K562 (cell line): Measurements from ENCODE around the gene DIP2B. TPM values are rescaled to one million over a fixed set of nuclear protein-coding genes. Genes with fewer than 3 reads are reported as not detected.

Source experiments
- DMBX1 ChIP-seq: fragments of 250-450 bp; sonication (Bioruptor Pico); IDR thresholded peaks from 2 replicates; pipeline ENCODE4 v1.8.0; 2022; ENCODE audit warnings: inconsistent platforms, mild to moderate bottlenecking, moderate library complexity, borderline replicate concordance
- FOXA3 ChIP-seq, 2 experiments: fragments of 450-650 bp in 1 of 2; sonication (generic) in 1 of 2; formaldehyde crosslinking; IDR thresholded peaks in 1 of 2; conservative IDR thresholded peaks in 1 of 2; 2 replicates each; pipeline versions ENCODE4 v1.4.0 to v1.8.0; 2020 to 2022; ENCODE audit warnings: mild to moderate bottlenecking in 2 of 2, missing genetic modification reagents in 1 of 2
- FOXK1 ChIP-seq: sonication (generic); formaldehyde crosslinking; IDR thresholded peaks from 2 replicates; pipeline ENCODE4 v1.8.0; 2022; ENCODE audit warnings: missing genetic modification reagents, mild to moderate bottlenecking, borderline replicate concordance
- GABPA ChIP-seq: fragments of 200-800 bp; sonication (Bioruptor generic); conservative IDR thresholded peaks from 2 replicates; pipeline ENCODE4 v1.6.1; 2016; ENCODE audit warnings: low read depth, missing genetic modification characterization, missing compliant biosample characterization
- KAT7 ChIP-seq: sonication (generic); formaldehyde crosslinking; IDR thresholded peaks from 2 replicates; pipeline ENCODE4 v1.8.0; 2022; ENCODE audit warnings: missing genetic modification reagents, mild to moderate bottlenecking, borderline replicate concordance
- KLF16 ChIP-seq: IDR thresholded peaks from 2 replicates; pipeline ENCODE4 v1.6.1; 2016; ENCODE audit warnings: antibody characterized with exemption
- MYNN ChIP-seq, 2 experiments: sonication (generic); formaldehyde crosslinking in 1 of 2; IDR thresholded peaks; 2 replicates each; pipeline versions ENCODE4 v1.5.0 to v1.6.1; 2016 to 2020; ENCODE audit warnings: antibody characterized with exemption in 1 of 2, missing genetic modification reagents in 1 of 2
- NCOR1 ChIP-seq: fragments of 450-650 bp; IDR thresholded peaks from 2 replicates; pipeline ENCODE4 v1.6.1; 2016; ENCODE audit warnings: mild to moderate bottlenecking, moderate library complexity
- NFATC3 ChIP-seq: fragments of 450-650 bp; IDR thresholded peaks from 2 replicates; pipeline ENCODE4 v1.6.1; 2017; ENCODE audit warnings: mild to moderate bottlenecking
- NR2C1 ChIP-seq, 2 experiments: fragments of 450-650 bp; IDR thresholded peaks; 2 replicates each; pipeline ENCODE4 v1.6.1; 2017; ENCODE audit warnings: mild to moderate bottlenecking in 2 of 2, antibody characterized with exemption in 1 of 2, inconsistent platforms in 1 of 2, missing compliant biosample characterization in 1 of 2, missing genetic modification characterization in 1 of 2
- NRF1 ChIP-seq, 2 experiments: fragments of 450-650 bp; IDR thresholded peaks in 1 of 2; conservative IDR thresholded peaks in 1 of 2; 2 replicates each; pipeline ENCODE4 v1.6.1; 2014; ENCODE audit warnings: mild to moderate bottlenecking in 2 of 2
- SIRT6 ChIP-seq: IDR thresholded peaks from one replicate; pipeline ENCODE4 v1.6.1; 2012; ENCODE audit warnings: low read depth, mild to moderate bottlenecking, control low read depth, inconsistent platforms, low read length, moderate library complexity
- TEAD4 ChIP-seq, 2 experiments: sonication (generic) in 1 of 2; formaldehyde crosslinking in 1 of 2; IDR thresholded peaks; 2 replicates each; pipeline versions ENCODE4 v1.6.1 to v1.8.0; 2012 to 2022; ENCODE audit warnings: borderline replicate concordance in 1 of 2, inconsistent platforms in 1 of 2, low read length in 1 of 2, mild to moderate bottlenecking in 1 of 2, missing genetic modification reagents in 1 of 2
- ZC3H11A ChIP-seq: IDR thresholded peaks from 2 replicates; pipeline ENCODE4 v1.6.1; 2012; ENCODE audit warnings: low read depth, low read length, improper control_type of control experiment
- ZNF197 ChIP-seq: fragments of 200-800 bp; sonication (Bioruptor generic); IDR thresholded peaks from 2 replicates; pipeline ENCODE4 v1.6.1; 2016; ENCODE audit warnings: low read depth, missing genetic modification characterization, missing compliant biosample characterization
- ZNF24 ChIP-seq: fragments of 450-650 bp; IDR thresholded peaks from 2 replicates; pipeline ENCODE4 v1.6.1; 2016
- ZNF551 ChIP-seq: fragments of 250-450 bp; sonication (Bioruptor Pico); IDR thresholded peaks from 2 replicates; pipeline ENCODE4 v1.5.0; 2021; ENCODE audit warnings: mild to moderate bottlenecking, moderate library complexity
- polyA plus RNA-seq, 8 experiments: library from polyadenylated mRNA; depleted of rRNA in 4 of 8; stranded (reverse) in 5 of 8; unstranded in 3 of 8; fragments of >200 nt; fragmentation: Nextera tagmentation in 2 of 8; fragmentation: Illumina TruSeq in 1 of 8; extraction: Ambion mirVana in 2 of 8; extraction: Trizol in 1 of 8; gene quantifications; 2 replicates each; pipeline versions ENCODE4 v1.2.1 to v1.2.3, GENCODE V29; 2011 to 2014; ENCODE audit warnings: inconsistent platforms in 1 of 8, missing spikeins in 1 of 8
- total RNA-seq, 7 experiments: library from RNA; depleted of rRNA in 6 of 7; stranded (reverse); fragments of >200 nt in 6 of 7; fragmentation: Illumina TruSeq in 2 of 7; extraction: Trizol in 2 of 7; gene quantifications; 2 replicates each; pipeline versions ENCODE4 v1.2.1 to v1.2.3, GENCODE V29; 2011 to 2021; ENCODE audit warnings: low replicate concordance in 1 of 7
- TF ChIP-seq, protein P1 (sequence below): fragments of 450-650 bp; conservative IDR thresholded peaks from 2 replicates; pipeline ENCODE4 v1.6.1; 2016; ENCODE audit warnings: missing genetic modification characterization, low read depth, mild to moderate bottlenecking, control low read depth, missing compliant biosample characterization
- TF ChIP-seq, protein P2 (sequence below): fragments of 450-650 bp; conservative IDR thresholded peaks from 2 replicates; pipeline ENCODE4 v1.6.1; 2016; ENCODE audit warnings: missing genetic modification characterization, low read depth, mild to moderate bottlenecking, missing compliant biosample characterization, moderate library complexity
- TF ChIP-seq, protein P3 (sequence below): sonication (generic); formaldehyde crosslinking; IDR thresholded peaks from 2 replicates; pipeline ENCODE4 v1.9.0; 2022; ENCODE audit warnings: mild to moderate bottlenecking, missing genetic modification reagents
- TF ChIP-seq, protein P4 (sequence below): fragments of 450-650 bp; IDR thresholded peaks from 2 replicates; pipeline ENCODE4 v1.6.1; 2016; ENCODE audit warnings: low read depth, mild to moderate bottlenecking, moderate library complexity
- TF ChIP-seq, protein P5 (sequence below): fragments of 450-650 bp; IDR thresholded peaks from one replicate; pipeline ENCODE4 v1.6.1; 2018; ENCODE audit warnings: mild to moderate bottlenecking, moderate library complexity; ENCODE audit not compliant: partially characterized antibody

The DIP2B gene
- total and polyA plus RNA-seq, 9 of the 15 experiments (the other 6 are each of a cell fraction or from before 2014, with no cell fraction given) = 4.6 to 26.1 (median 18.8) TPM

DNA sequence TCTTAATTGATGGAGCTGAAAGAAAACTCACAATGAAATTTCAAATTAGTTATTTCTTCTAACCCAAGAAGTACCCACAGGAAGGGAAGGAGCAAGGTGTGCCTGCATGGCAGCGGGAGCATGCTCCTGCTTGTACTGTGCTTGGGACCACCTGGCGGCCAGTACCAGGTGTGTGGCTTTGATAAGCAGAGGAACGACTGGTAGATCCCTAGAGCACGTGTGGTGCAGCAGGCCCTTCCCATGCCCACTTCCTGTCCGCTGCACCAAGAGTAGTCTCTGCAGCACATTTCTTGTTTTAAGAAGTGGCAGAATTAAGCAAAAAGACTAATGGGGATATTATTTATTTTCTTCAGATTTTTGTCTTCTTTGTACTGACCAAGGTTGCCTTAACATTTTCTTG, 136.8 kb downstream of the DIP2B start (continued):
- TF ChIP-seq, protein P1, sequence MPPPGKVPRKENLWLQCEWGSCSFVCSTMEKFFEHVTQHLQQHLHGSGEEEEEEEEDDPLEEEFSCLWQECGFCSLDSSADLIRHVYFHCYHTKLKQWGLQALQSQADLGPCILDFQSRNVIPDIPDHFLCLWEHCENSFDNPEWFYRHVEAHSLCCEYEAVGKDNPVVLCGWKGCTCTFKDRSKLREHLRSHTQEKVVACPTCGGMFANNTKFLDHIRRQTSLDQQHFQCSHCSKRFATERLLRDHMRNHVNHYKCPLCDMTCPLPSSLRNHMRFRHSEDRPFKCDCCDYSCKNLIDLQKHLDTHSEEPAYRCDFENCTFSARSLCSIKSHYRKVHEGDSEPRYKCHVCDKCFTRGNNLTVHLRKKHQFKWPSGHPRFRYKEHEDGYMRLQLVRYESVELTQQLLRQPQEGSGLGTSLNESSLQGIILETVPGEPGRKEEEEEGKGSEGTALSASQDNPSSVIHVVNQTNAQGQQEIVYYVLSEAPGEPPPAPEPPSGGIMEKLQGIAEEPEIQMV (tag) = no peak
- no peak for TF ChIP-seq FOXA3 (CRISPR knock-in tag; conservative IDR thresholded peaks at IDR 0.05 in 1 of 2, IDR thresholded peaks at IDR 0.05 in 1 of 2)
- no peak for TF ChIP-seq ZNF197 (CRISPR knock-in tag)
- no peak for TF ChIP-seq NR2C1 (IDR thresholded peaks at IDR 0.05)
- TF ChIP-seq NR2C1 (tag; IDR thresholded peaks at IDR 0.05) = no peak
- 0 out of 4 replicates have a peak, but pooled peaks of 1 of the 2 experiments have one; percentile 18 for TF ChIP-seq NRF1 (conservative IDR thresholded peaks at IDR 0.05 in 1 of 2, IDR thresholded peaks at IDR 0.05 in 1 of 2)
- peak; percentile 73 for TF ChIP-seq TEAD4 (IDR thresholded peaks at IDR 0.05; ENCODE audit: low read length)
- no peak for TF ChIP-seq TEAD4 (CRISPR knock-in tag; IDR thresholded peaks at IDR 0.05; ENCODE audit: borderline replicate concordance)
- TF ChIP-seq ZC3H11A = no peak
- no peak for TF ChIP-seq FOXK1 (CRISPR knock-in tag)
- no peak for TF ChIP-seq NFATC3
- TF ChIP-seq, protein P2, sequence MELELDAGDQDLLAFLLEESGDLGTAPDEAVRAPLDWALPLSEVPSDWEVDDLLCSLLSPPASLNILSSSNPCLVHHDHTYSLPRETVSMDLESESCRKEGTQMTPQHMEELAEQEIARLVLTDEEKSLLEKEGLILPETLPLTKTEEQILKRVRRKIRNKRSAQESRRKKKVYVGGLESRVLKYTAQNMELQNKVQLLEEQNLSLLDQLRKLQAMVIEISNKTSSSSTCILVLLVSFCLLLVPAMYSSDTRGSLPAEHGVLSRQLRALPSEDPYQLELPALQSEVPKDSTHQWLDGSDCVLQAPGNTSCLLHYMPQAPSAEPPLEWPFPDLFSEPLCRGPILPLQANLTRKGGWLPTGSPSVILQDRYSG (tag) = 0 out of 2 replicates have a peak, but pooled peaks have one; percentile 28
- TF ChIP-seq NCOR1 = peak; percentile 43; the same call in 1 of the 2 replicates
- TF ChIP-seq SIRT6 = no peak
- TF ChIP-seq, protein P3, sequence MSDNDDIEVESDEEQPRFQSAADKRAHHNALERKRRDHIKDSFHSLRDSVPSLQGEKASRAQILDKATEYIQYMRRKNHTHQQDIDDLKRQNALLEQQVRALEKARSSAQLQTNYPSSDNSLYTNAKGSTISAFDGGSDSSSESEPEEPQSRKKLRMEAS (CRISPR knock-in tag) = peak; percentile 89
- 0 out of 2 replicates have a peak, but pooled peaks have one; percentile 36 for TF ChIP-seq MYNN (IDR thresholded peaks at IDR 0.05)
- no peak for TF ChIP-seq MYNN (CRISPR knock-in tag; IDR thresholded peaks at IDR 0.05)
- TF ChIP-seq, protein P4, sequence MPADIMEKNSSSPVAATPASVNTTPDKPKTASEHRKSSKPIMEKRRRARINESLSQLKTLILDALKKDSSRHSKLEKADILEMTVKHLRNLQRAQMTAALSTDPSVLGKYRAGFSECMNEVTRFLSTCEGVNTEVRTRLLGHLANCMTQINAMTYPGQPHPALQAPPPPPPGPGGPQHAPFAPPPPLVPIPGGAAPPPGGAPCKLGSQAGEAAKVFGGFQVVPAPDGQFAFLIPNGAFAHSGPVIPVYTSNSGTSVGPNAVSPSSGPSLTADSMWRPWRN = no peak
- 0 out of 2 replicates have a peak, but pooled peaks have one; percentile 32 for TF ChIP-seq DMBX1 (CRISPR knock-in tag)
- no peak for TF ChIP-seq ZNF24
- TF ChIP-seq KLF16 = peak; percentile 5; the same call in 1 of the 2 replicates
- no peak for TF ChIP-seq KAT7 (CRISPR knock-in tag)
- TF ChIP-seq ZNF551 (CRISPR knock-in tag) = no peak
- no peak for TF ChIP-seq GABPA (tag)
- TF ChIP-seq, protein P5, sequence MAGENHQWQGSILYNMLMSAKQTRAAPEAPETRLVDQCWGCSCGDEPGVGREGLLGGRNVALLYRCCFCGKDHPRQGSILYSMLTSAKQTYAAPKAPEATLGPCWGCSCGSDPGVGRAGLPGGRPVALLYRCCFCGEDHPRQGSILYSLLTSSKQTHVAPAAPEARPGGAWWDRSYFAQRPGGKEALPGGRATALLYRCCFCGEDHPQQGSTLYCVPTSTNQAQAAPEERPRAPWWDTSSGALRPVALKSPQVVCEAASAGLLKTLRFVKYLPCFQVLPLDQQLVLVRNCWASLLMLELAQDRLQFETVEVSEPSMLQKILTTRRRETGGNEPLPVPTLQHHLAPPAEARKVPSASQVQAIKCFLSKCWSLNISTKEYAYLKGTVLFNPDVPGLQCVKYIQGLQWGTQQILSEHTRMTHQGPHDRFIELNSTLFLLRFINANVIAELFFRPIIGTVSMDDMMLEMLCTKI = no peak
